GM12878 (cell line): ENCODE measurements around the gene TIAM1. TPM values are rescaled to one million over a fixed set of nuclear protein-coding genes. Genes with fewer than 3 reads are reported as not detected.

Experiments
- ATAC-seq: fragments of 200-7000 bp; cut with Tn5 transposase; 3 replicates; pipeline ENCODE4 v1.9.1; 2020; ENCODE audit warnings: mild to moderate bottlenecking, moderate library complexity
- BruUV-seq: library from RNA; stranded (reverse); fragments of 400-500 nt; replicated peaks from 2 replicates; lab custom pipeline; 2021; lab: Mats Ljungman, UMichigan
- CTCF ChIA-PET: fragments of 300-600 bp; sonication (Branson Sonifier 250); formaldehyde crosslinking; extraction: SDS; loops from one replicate; lab custom pipeline; 2021; ENCODE audit warnings: inconsistent platforms; lab: Yijun Ruan, JAX
- POLR2A ChIA-PET: fragments of 350-600 bp; formaldehyde crosslinking; extraction: SDS; loops from one replicate; lab custom pipeline; 2021; ENCODE audit warnings: inconsistent platforms; lab: Charles Lee
- RAD21 ChIA-PET: fragments of 300-600 bp; sonication (Branson Sonifier 250); formaldehyde crosslinking; loops from one replicate; lab custom pipeline; 2023; ENCODE audit warnings: antibody characterized with exemption; ENCODE audit not compliant: unreplicated experiment; lab: Charles Lee
- SMC1A ChIA-PET: fragments of 300-600 bp; sonication (Branson Sonifier 250); formaldehyde crosslinking; loops from one replicate; lab custom pipeline; 2023; ENCODE audit not compliant: unreplicated experiment, uncharacterized antibody; lab: Charles Lee
- DNase-seq: peaks from one replicate; pipeline ENCODE4 v3.0.0-alpha.2; 2011; ENCODE audit warnings: low read depth, low spot score
- FAIRE-seq: peaks from 3 replicates; lab custom pipeline; 2011; peaks lifted over from hg19 to GRCh38; lab: Jason Lieb, UNC
- H2AFZ ChIP-seq: 2 replicates; pipeline ENCODE4 v1.6.0; 2011; ENCODE audit warnings: low read depth, low read length, control low read depth; ENCODE audit not compliant: control insufficient read depth
- H3K27ac ChIP-seq: 2 replicates; pipeline ENCODE4 v1.5.1; 2011; ENCODE audit warnings: control low read depth; ENCODE audit not compliant: control insufficient read depth, insufficient read depth
- H3K27me3 ChIP-seq, 2 experiments: replicated peaks in 1 of 2; 2 replicates each; pipeline versions ENCODE4 v1.6.0 to v1.6.1; 2011; ENCODE audit warnings: low read length in 1 of 2; ENCODE audit not compliant: control insufficient read depth in 2 of 2, insufficient read depth in 2 of 2
- H3K36me3 ChIP-seq, 2 experiments: 2 replicates each; pipeline ENCODE4 v1.5.1; 2011; ENCODE audit warnings: low read length in 1 of 2; ENCODE audit not compliant: control insufficient read depth in 2 of 2, insufficient read depth in 2 of 2
- H3K4me1 ChIP-seq: 2 replicates; pipeline ENCODE4 v1.6.1; 2011; ENCODE audit warnings: mild to moderate bottlenecking, low read length, moderate library complexity, mixed read lengths; ENCODE audit not compliant: control insufficient read depth, insufficient read depth
- H3K4me2 ChIP-seq: 2 replicates; pipeline ENCODE4 v1.6.0; 2011; ENCODE audit warnings: control low read depth; ENCODE audit not compliant: control insufficient read depth, insufficient read depth
- H3K4me3 ChIP-seq: fragments of 200-600 bp; sonication (generic); 2 replicates; pipeline ENCODE4 v1.5.1; 2016
- H3K79me2 ChIP-seq: 2 replicates; pipeline ENCODE4 v1.6.0; 2011; ENCODE audit warnings: low read length; ENCODE audit not compliant: control insufficient read depth, insufficient read depth
- H3K9ac ChIP-seq: 2 replicates; pipeline ENCODE4 v1.8.0; 2011; ENCODE audit warnings: low read length, control low read depth, mixed read lengths; ENCODE audit not compliant: control insufficient read depth, insufficient read depth
- H3K9me3 ChIP-seq: replicated peaks from 3 replicates; pipeline ENCODE4 v1.5.1; 2011; ENCODE audit warnings: mild to moderate bottlenecking, low read length; ENCODE audit not compliant: control insufficient read depth, insufficient read depth
- H4K20me1 ChIP-seq: 2 replicates; pipeline ENCODE4 v1.6.0; 2011; ENCODE audit not compliant: control insufficient read depth, insufficient read depth
- BCL11A ChIP-seq: IDR thresholded peaks from 2 replicates; pipeline ENCODE4 v1.6.1; 2011; ENCODE audit warnings: low read depth, low read length
- CBX5 ChIP-seq: sonication (generic); IDR thresholded peaks from 2 replicates; pipeline ENCODE4 v1.6.1; 2016; ENCODE audit warnings: low read depth, moderate library complexity, mild to moderate bottlenecking, inconsistent platforms
- ETV6 ChIP-seq, 2 experiments: fragments of 450-650 bp in 1 of 2; IDR thresholded peaks in 1 of 2; conservative IDR thresholded peaks in 1 of 2; 2 replicates each; pipeline ENCODE4 v1.6.1; 2014; ENCODE audit warnings: antibody characterized with exemption in 1 of 2, borderline replicate concordance in 1 of 2, low read depth in 1 of 2, mild to moderate bottlenecking in 1 of 2, moderate library complexity in 1 of 2
- HCFC1 ChIP-seq: fragments of 150-350 bp; IDR thresholded peaks from 2 replicates; pipeline ENCODE4 v1.6.1; 2014; ENCODE audit warnings: low read length
- HDGF ChIP-seq: fragments of 450-650 bp; IDR thresholded peaks from 2 replicates; pipeline ENCODE4 v1.6.1; 2016; ENCODE audit warnings: antibody characterized with exemption
- MTA2 ChIP-seq: fragments of 450-650 bp; IDR thresholded peaks from 2 replicates; pipeline ENCODE4 v1.6.1; 2016; ENCODE audit warnings: low read depth, mild to moderate bottlenecking, moderate library complexity
- MXI1 ChIP-seq: fragments of 150-350 bp; IDR thresholded peaks from 2 replicates; pipeline ENCODE4 v1.6.1; 2011; ENCODE audit warnings: low read depth, mild to moderate bottlenecking, inconsistent platforms, low read length, improper control_type of control experiment
- NFYA ChIP-seq: IDR thresholded peaks from 2 replicates; pipeline ENCODE4 v1.6.1; 2011; ENCODE audit warnings: low read depth, mild to moderate bottlenecking, low read length, improper control_type of control experiment, borderline replicate concordance
- NRF1 ChIP-seq: conservative IDR thresholded peaks from 2 replicates; pipeline ENCODE4 v1.6.1; 2011; ENCODE audit warnings: mild to moderate bottlenecking, low read depth, low read length, improper control_type of control experiment
- PML ChIP-seq: IDR thresholded peaks from 2 replicates; pipeline ENCODE4 v1.6.1; 2012; ENCODE audit warnings: low read length, inconsistent platforms
- RB1 ChIP-seq: fragments of 450-650 bp; formaldehyde crosslinking; IDR thresholded peaks from 2 replicates; pipeline ENCODE4 v1.6.1; 2017; ENCODE audit warnings: mild to moderate bottlenecking, borderline replicate concordance
- SMAD1 ChIP-seq: fragments of 450-650 bp; IDR thresholded peaks from 2 replicates; pipeline ENCODE4 v1.6.1; 2018; ENCODE audit warnings: mild to moderate bottlenecking, low read depth; ENCODE audit not compliant: partially characterized antibody
- TBL1XR1 ChIP-seq: IDR thresholded peaks from 2 replicates; pipeline ENCODE4 v1.6.1; 2012; ENCODE audit warnings: low read depth, low read length, improper control_type of control experiment
- ZNF24 ChIP-seq: fragments of 450-650 bp; IDR thresholded peaks from 2 replicates; pipeline ENCODE4 v1.6.1; 2017; ENCODE audit warnings: antibody characterized with exemption, mild to moderate bottlenecking
- WGBS: methylation state at CpG from one replicate; pipeline ENCODE4 v1.1.6; 2016; ENCODE audit warnings: low lambda C conversion rate; ENCODE audit not compliant: insufficient replicate concordance, insufficient coverage; ENCODE audit errors: missing lambda C conversion rate; 5-methylcytosine and 5-hydroxymethylcytosine counted together
- in situ Hi-C: fragments of 300-500 bp; cut with MboI; formaldehyde crosslinking; loops from 9 replicates; pipeline ENCODE4 v1.14.3; 2018; ENCODE audit warnings: mixed read lengths
- intact Hi-C: fragments of 100-400 bp; cut with micrococcal nuclease; formaldehyde crosslinking; loops from one replicate; pipeline ENCODE4 v1.14.2; 2022; ENCODE audit not compliant: unreplicated experiment
- polyA plus RNA-seq, 11 experiments: library from polyadenylated mRNA; depleted of rRNA in 4 of 11; unstranded in 6 of 11; stranded (reverse) in 5 of 11; fragments of >200 nt; fragmentation: Nextera tagmentation in 4 of 11; fragmentation: Illumina TruSeq in 1 of 11; extraction: Ambion mirVana in 4 of 11; extraction: Trizol in 1 of 11; gene quantifications; 1 replicate in 1 of 11; 2 replicates in 10 of 11; pipeline versions ENCODE4 v1.2.1 to v1.2.3, GENCODE V29; 2011 to 2016; ENCODE audit warnings: inconsistent platforms in 2 of 11, missing spikeins in 2 of 11, low read depth in 1 of 11
- total RNA-seq, 4 experiments: library from RNA; depleted of rRNA in 3 of 4; stranded (reverse); fragments of >200 nt in 3 of 4; fragmentation: Illumina TruSeq in 1 of 4; extraction: Trizol in 1 of 4; gene quantifications; 2 replicates each; pipeline versions ENCODE4 v1.2.1 to v1.2.3, GENCODE V29; 2013 to 2021
- TF ChIP-seq, protein P1 (sequence below): fragments of 450-650 bp; conservative IDR thresholded peaks from 2 replicates; pipeline ENCODE4 v1.6.1; 2017; ENCODE audit warnings: mild to moderate bottlenecking, moderate library complexity
- TF ChIP-seq, protein P2 (sequence below): fragments of 450-650 bp; IDR thresholded peaks from 2 replicates; pipeline ENCODE4 v1.6.1; 2017; ENCODE audit warnings: low read depth, mild to moderate bottlenecking, moderate library complexity
- TF ChIP-seq, protein P3 (sequence below): IDR thresholded peaks from 2 replicates; pipeline ENCODE4 v1.6.1; 2011; ENCODE audit warnings: mild to moderate bottlenecking, low read depth, low read length, moderate library complexity; ENCODE audit not compliant: insufficient replicate concordance

The TIAM1 gene
- total and polyA plus RNA-seq, 10 of the 15 experiments (the other 5 are each of a cell fraction or from before 2014, with no cell fraction given) = 0.31 to 35.9 (median 0.78) TPM

DNA sequence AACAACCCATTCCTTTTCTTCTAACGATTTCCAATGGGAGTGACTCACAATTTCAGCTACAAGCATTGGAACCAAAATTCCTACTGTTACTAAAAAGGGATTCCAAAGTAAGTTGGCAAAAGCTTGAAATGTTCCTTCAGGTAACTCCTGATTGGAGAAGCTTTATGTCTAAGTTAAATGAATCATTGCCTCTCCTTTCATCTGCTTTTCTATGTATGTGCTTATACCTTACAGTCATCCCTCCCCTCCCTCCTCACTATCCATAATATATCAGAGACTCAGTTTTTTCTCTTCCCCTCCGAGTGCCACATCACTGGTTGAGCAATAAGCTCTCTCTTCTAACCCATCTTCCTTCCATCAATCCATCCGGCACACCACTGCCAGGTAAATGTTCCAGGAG is 86.8 kb downstream of the TIAM1 start:
- RAD21 ChIA-PET = no interaction called here
- TF ChIP-seq TBL1XR1 (no peak), MTA2 (no peak), RB1 (no peak), SMAD1 (no peak), NFYA (no peak), HDGF (no peak), ETV6 (conservative IDR thresholded peaks at IDR 0.05 in 1 of 2, IDR thresholded peaks at IDR 0.05 in 1 of 2; ENCODE audit: borderline replicate concordance in 1 of 2, low read depth in 1 of 2) (no peak), NRF1 (no peak), CBX5 (no peak), MXI1 (no peak), HCFC1 (no peak), BCL11A (no peak), PML (no peak), ZNF24 (no peak)
- TF ChIP-seq, protein P1, sequence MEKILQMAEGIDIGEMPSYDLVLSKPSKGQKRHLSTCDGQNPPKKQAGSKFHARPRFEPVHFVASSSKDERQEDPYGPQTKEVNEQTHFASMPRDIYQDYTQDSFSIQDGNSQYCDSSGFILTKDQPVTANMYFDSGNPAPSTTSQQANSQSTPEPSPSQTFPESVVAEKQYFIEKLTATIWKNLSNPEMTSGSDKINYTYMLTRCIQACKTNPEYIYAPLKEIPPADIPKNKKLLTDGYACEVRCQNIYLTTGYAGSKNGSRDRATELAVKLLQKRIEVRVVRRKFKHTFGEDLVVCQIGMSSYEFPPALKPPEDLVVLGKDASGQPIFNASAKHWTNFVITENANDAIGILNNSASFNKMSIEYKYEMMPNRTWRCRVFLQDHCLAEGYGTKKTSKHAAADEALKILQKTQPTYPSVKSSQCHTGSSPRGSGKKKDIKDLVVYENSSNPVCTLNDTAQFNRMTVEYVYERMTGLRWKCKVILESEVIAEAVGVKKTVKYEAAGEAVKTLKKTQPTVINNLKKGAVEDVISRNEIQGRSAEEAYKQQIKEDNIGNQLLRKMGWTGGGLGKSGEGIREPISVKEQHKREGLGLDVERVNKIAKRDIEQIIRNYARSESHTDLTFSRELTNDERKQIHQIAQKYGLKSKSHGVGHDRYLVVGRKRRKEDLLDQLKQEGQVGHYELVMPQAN = no peak
- TF ChIP-seq, protein P2, sequence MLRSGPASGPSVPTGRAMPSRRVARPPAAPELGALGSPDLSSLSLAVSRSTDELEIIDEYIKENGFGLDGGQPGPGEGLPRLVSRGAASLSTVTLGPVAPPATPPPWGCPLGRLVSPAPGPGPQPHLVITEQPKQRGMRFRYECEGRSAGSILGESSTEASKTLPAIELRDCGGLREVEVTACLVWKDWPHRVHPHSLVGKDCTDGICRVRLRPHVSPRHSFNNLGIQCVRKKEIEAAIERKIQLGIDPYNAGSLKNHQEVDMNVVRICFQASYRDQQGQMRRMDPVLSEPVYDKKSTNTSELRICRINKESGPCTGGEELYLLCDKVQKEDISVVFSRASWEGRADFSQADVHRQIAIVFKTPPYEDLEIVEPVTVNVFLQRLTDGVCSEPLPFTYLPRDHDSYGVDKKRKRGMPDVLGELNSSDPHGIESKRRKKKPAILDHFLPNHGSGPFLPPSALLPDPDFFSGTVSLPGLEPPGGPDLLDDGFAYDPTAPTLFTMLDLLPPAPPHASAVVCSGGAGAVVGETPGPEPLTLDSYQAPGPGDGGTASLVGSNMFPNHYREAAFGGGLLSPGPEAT = no peak
- TF ChIP-seq, protein P3, sequence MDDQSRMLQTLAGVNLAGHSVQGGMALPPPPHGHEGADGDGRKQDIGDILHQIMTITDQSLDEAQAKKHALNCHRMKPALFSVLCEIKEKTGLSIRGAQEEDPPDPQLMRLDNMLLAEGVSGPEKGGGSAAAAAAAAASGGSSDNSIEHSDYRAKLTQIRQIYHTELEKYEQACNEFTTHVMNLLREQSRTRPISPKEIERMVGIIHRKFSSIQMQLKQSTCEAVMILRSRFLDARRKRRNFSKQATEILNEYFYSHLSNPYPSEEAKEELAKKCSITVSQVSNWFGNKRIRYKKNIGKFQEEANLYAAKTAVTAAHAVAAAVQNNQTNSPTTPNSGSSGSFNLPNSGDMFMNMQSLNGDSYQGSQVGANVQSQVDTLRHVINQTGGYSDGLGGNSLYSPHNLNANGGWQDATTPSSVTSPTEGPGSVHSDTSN = no peak

More for the DNA sequence above, 86.8 kb downstream of the TIAM1 start:
- no peaks in the 10 kb centered on the region for H3K27me3 ChIP-seq
- no peaks in the 10 kb centered on the region for H3K9me3 ChIP-seq
- no peak for ATAC-seq
- no peak overlapping the region for H3K4me3 ChIP-seq
- no peak for FAIRE-seq
- DNase-seq = no peak
- POLR2A ChIA-PET = no interaction called here
- H3K4me1 ChIP-seq = no peaks in the 10 kb centered on the region
- H3K4me2 ChIP-seq = no peak overlapping the region
- WGBS = 15% methylated on average over 3 of the region's 3 CpGs
- BruUV-seq = no TSS peak
- no peak overlapping the region for H3K9ac ChIP-seq
- H3K27ac ChIP-seq = no peak overlapping the region
- H3K36me3 ChIP-seq = no peaks in the 10 kb centered on the region
- in situ Hi-C loops = no loop called here
- intact Hi-C loops = no loop called here
- no peaks in the 10 kb centered on the region for H3K79me2 ChIP-seq
- CTCF ChIA-PET = interaction anchor here (1.6 kb wide), 1 partner anchor 27 kb away, joined by 3 read pairs; no protein-coding TSS in a partner anchor
- SMC1A ChIA-PET = no interaction called here
- no peak overlapping the region for H2AFZ ChIP-seq
- H4K20me1 ChIP-seq = no peaks in the 10 kb centered on the region
